BE2C (cell line): Measurements from ENCODE around the gene ZC3HAV1.

ENCODE experiments used
- DNase-seq: peaks from one replicate; pipeline ENCODE4 v3.0.0-alpha.2; 2020
- H3K27me3 ChIP-seq: fragments of 250-450 bp; sonication (Bioruptor Pico); 2 replicates; pipeline ENCODE4 v1.5.1; 2020; ENCODE audit warnings: mild to moderate bottlenecking
- H3K36me3 ChIP-seq: fragments of 250-450 bp; sonication (Bioruptor Pico); 2 replicates; pipeline ENCODE4 v1.5.1; 2020; ENCODE audit warnings: mild to moderate bottlenecking
- H3K4me1 ChIP-seq: fragments of 250-450 bp; sonication (Bioruptor Pico); 2 replicates; pipeline ENCODE4 v1.5.1; 2020
- H3K4me3 ChIP-seq: 2 replicates; pipeline ENCODE4 v1.5.1; 2011; ENCODE audit warnings: low read depth, low read length
- H3K9me3 ChIP-seq: fragments of 250-450 bp; sonication (Bioruptor Pico); 2 replicates; pipeline ENCODE4 v1.5.1; 2020
- TF ChIP-seq, protein P1 (sequence below): IDR thresholded peaks from 2 replicates; pipeline ENCODE4 v1.5.1; 2012; ENCODE audit warnings: mild to moderate bottlenecking, low read depth, low read length

ZC3HAV1 gene

DNA sequence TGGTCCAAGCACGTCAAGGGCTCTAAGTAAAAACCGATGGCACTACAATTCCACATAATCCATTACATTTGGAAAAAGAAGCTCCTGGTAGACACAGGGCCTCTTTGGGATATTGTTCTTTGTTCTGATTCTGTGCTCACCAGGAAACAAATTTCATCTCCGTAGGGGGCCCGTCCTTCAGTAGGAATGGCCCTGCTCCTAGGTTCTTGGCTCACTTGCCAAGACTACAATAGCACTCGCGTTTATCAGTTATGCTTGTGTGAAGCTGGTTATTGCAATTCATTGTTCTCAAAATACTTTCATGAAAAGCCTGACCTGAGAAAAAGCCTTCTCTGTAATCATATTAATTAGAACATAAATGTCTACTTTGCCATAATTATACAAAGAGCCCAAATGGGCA is 63.4 kb downstream of the ZC3HAV1 start:
- no peak for DNase-seq
- TF ChIP-seq, protein P1, sequence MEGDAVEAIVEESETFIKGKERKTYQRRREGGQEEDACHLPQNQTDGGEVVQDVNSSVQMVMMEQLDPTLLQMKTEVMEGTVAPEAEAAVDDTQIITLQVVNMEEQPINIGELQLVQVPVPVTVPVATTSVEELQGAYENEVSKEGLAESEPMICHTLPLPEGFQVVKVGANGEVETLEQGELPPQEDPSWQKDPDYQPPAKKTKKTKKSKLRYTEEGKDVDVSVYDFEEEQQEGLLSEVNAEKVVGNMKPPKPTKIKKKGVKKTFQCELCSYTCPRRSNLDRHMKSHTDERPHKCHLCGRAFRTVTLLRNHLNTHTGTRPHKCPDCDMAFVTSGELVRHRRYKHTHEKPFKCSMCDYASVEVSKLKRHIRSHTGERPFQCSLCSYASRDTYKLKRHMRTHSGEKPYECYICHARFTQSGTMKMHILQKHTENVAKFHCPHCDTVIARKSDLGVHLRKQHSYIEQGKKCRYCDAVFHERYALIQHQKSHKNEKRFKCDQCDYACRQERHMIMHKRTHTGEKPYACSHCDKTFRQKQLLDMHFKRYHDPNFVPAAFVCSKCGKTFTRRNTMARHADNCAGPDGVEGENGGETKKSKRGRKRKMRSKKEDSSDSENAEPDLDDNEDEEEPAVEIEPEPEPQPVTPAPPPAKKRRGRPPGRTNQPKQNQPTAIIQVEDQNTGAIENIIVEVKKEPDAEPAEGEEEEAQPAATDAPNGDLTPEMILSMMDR, result no peak
- Histone ChIP-seq H3K4me1 (no peaks in the 10 kb centered on the region), H3K27me3 (no peaks in the 10 kb centered on the region), H3K9me3 (no peaks in the 10 kb centered on the region), H3K36me3 (peaks cover 16% of the 10 kb centered on the region), H3K4me3 (no peak overlapping the region)

DNA sequence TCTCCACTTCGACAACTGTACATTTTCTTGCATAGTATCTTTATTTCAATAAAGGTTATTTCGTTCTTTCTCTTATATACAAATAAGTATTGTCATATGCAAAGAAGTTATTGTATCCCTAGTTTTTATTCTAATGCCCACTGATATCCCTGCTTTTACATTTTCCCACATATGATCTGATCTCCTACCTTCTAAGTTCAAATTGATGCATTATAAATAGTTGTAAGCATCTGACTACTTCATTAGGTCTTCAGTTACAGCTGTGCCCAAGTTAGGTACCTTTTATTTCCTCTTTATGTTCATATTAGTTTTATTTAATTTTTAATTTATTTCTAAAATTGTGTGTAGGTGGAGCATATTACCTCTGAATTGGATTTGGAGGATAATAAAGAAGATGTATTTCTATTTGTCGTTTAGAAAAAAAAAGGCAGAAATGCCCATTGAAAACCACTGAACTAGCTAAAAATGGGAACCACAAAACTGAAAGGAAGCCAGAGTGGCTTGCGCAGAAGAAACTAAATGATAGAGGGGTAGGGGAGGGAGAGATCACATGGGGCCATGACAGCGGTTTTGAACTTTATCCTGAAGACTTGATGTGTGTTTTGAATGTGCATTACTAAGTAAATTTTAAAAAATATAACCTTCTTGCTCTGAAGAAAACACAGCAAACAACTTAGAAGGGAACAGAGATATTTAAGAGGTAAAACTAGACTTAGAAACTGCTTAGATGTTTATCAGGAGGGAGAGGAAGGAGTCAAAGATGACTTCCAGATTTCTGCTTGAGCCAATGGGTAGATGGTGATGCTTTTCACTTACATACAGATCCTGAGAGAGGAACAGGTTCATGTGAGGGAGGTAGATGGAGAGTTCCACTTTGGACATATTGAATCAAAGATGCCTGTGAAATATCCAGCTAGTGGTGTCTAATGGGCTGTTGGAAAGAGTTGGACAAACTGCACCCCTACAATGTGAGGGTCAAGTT is 64.4 kb downstream of the ZC3HAV1 start:
- DNase-seq, result no peak
- Histone ChIP-seq H3K9me3 (no peaks in the 10 kb centered on the region), H3K4me1 (no peaks in the 10 kb centered on the region), H3K36me3 (peaks cover 16% of the 10 kb centered on the region), H3K27me3 (no peaks in the 10 kb centered on the region), H3K4me3 (no peak overlapping the region)
- TF ChIP-seq, protein P1, result no peak

DNA sequence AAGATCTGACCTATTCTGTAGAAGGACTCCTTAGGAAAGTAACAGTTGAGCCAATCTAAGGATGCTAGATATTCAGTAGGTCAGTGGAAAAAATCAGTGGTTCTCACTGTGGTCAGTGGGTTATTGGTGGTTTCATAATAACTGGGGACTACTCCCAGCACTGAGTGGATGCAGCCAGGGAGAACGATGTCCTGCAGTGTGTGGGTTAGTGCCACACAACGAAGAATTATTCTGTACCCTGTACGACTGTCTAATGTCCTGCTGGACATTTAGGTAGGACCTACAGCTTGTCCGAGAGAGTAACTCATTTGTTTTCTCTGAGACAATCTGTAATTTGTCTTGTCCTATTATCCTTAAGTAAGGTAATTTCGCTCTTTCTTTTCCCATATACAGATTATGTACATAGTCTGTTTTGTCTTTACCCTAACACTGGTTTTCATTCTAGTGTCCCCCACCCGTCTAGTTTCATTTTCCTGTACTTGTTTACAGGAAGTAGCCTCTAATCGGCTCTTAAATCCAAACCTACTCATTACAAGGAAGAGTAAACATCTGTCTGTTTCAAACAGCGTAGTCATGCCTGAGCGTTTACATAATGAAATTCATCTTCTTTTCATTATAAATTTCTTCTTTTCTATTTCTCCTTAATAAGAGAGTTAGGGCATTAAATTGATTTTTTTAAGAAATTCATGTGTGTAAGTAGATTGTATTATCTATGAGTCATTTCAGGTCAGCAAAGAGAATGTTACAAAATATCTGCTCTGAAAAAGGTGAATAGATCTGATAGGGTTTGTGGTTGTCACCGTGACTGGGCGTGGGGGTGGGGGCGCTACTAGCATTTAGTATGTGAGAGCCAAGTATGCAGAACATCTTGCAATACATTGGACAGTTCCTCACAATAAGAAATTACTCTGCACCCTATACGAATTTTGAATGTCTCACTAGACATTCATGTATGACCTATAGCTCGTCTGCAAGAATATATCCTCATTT is 65.4 kb downstream of the ZC3HAV1 start:
- Histone ChIP-seq H3K4me3 (no peak overlapping the region), H3K36me3 (peaks cover 16% of the 10 kb centered on the region)
- DNase-seq, result no peak

DNA sequence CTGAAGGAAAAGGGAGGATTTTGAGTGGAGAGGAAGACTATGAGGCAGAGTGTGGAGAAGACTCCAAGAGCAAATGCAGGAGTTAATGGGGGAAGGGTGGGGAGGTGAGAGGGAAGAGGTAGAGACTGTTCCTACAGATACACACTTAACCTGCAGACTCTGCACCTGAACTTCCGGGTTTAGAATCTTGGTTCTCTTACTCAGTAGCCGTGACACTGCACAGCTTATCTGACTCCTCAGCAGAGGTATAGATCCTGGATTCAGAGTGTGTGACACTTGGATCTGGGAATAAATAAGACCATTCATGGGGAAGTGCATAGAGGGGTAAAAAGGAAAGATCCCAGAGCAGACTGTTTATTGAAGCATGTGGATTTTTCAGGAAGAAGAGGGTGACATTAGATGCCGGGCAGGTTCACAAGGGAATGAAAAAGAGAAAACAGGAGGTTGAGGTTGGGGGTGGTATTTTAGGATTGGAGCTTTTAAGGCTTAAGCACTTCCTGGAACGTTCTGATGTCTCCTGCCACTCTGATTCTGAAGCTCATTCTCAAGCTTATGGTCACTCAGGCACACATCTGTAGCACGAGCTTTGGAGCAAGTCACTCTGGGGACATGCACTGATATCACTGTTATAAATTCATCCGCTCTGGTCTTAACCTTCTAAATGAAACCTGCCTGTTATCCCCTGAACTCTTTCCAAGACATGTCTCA is 68.0 kb downstream of the ZC3HAV1 start:
- DNase-seq, result no peak
- Histone ChIP-seq H3K36me3 (peaks cover 10% of the 10 kb centered on the region), H3K9me3 (no peaks in the 10 kb centered on the region), H3K4me3 (no peak overlapping the region), H3K27me3 (no peaks in the 10 kb centered on the region), H3K4me1 (no peaks in the 10 kb centered on the region)
- TF ChIP-seq, protein P1, result no peak

More for the DNA sequence above, 65.4 kb downstream of the ZC3HAV1 start:
- Histone ChIP-seq H3K9me3 (no peaks in the 10 kb centered on the region), H3K4me1 (no peaks in the 10 kb centered on the region), H3K27me3 (no peaks in the 10 kb centered on the region)
- TF ChIP-seq, protein P1, result no peak

DNA sequence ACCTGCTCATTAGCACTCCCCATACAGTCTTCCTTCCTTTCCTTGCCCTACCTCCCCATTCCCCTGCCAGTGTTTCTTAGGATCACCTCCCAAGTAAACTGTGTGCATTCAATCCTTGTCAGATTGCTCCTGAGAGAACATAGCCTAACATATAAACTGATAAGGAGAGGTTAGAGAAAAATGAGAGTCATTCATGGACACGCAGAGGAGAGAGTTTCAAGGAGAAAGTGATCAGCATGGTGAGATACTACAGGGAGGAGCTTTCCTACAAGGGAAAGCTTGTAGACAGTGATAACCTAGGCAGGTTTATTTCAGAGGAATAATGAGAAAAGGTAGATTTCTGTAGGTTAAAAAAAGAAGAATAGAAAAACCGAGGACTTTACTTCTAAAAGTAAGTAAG is 70.8 kb downstream of the ZC3HAV1 start:
- H3K27me3 ChIP-seq, result no peaks in the 10 kb centered on the region
- DNase-seq, result no peak
- H3K4me3 ChIP-seq, result no peak overlapping the region
- TF ChIP-seq, protein P1, result no peak
- H3K9me3 ChIP-seq, result no peaks in the 10 kb centered on the region
- peaks cover 11% of the 10 kb centered on the region for H3K36me3 ChIP-seq
- peaks cover 2% of the 10 kb centered on the region; the same call in 1 of the 2 replicates for H3K4me1 ChIP-seq
